HG02884 (cell line): ENCODE data around the gene RNF207.

Experiments
- ATAC-seq: cut with Tn5 transposase; IDR thresholded peaks from one replicate; pipeline ENCODE4 v1.9.1; 2021; ENCODE audit warnings: mild to moderate bottlenecking, moderate library complexity; ENCODE audit not compliant: unreplicated experiment

RNF207 gene

DNA sequence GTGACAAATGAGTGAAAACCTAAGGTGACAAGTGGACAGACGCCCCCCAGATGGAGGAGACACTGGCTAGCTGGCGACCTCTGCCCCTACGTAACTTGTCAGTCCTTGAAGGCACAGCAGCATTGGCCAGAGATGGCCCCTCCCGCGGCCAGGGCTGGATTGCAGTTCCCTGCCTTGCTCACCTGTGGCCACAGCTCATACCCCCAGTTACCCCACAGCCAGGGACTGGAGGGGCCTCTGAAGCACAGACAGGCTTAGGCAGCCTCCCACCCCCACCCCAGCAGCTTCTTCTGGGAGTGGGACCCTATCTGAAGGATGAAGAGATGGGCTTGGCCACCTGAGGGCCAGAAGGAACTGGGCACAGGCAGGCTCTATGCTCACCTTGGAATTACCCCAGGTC lies 41.7 kb downstream of the RNF207 start:
- ATAC-seq: no peak

GRCh38 chr1:6248161-6248776 lies 42.4 kb downstream of the RNF207 start:
- ATAC-seq: no peak

GRCh38 chr1:6248932-6249738 lies 43.2 kb downstream of the RNF207 start:
- no peak for ATAC-seq

DNA sequence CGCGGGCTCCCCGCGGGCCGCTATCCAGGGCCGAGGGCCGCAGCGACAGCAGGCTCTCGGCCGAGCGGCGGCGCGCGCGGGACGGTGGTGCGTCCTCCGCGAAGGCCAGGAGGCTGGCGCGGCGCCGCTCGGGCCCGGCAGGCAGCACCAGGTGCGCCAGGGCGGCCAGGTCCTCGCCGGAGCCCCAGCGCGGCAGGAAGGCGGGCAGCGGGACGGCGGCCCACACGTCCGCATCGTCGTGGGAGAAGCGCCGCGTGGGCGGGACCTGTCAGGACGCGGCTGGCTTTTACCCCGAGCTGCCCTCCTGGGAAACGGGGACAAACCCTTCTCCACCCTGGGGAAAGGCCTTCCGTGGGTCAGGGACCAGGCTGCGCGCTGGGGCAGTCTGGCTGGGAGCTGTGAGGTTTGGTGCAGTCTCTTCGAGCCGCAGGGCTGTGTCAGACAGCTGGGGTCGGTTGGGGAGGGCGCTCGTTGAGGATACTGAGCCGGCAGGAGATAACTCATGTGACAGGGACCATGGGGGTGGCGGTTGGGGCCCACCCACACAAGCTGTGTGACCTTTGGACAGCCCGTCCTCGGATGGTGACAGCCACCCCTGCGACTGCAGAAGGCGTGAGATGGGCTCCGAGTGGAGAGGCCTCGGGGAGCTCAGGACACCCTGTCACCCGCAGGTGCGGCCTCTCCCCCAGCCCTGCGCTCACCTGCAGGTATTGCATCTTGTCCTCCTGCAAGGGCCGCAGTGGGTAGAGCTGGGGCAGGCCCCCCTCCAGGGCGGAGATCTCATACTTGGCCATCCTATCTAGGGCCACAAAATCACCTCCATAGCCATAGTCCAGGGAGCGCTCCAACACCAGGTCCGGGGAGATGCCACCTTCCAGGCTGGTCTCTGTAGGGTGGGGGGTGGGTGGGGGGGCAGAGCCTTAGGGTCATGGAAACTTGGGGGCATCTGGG lies 44.1 kb downstream of the RNF207 start:
- no peak for ATAC-seq

DNA sequence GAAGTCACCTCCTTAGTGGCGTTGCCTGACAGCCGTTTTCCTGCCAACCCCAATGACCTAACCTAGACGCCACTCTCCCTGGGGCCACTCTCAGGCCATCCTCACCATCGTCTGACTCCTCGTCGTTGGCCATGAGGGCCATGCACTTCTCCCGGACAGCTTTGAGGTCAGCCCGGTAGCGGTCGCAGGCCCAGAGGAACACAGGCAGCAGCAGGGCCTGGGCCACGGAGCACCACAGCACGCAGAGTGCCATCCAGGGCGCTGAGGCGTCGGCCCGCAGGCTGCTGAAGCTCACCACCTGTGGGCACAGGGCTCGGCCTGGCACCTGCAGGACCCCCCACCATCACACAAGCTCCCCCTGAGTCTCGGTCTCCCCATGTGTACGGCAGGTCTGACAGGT lies 45.3 kb downstream of the RNF207 start:
- no peak for ATAC-seq

DNA sequence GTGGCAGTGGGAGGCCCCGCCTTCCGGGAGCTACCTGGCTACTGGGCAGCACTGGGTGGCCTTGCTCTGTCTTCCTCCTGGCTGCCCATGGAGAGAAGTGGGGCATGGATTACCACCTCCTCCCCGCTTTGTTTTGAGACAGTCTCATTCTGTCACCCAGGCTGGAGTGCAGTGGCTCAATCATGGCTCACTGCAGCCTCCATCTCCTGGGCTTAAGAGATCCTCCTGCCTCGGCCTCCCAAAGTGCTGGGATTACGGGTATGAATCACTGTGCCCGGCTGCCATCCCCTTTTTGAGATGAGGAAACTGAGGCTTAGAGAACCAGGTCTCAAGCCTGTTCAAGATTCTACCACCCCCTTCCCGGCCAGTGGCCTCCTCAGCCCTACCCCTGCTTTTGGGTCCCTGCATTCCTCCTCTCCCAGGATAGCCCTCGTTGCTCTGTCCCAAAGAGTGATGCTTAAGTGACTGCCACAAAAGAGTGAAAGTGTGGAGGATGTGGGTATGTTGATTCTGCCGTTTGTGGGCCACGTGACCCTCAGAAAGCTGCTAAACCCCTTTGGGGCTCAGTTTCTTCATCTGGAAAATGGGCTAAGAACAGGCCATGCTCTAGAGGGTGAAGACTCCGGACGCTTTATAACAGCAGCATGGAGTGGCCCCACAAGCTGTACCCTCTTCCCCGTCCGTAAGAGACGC lies 45.9 kb downstream of the RNF207 start:
- no peak for ATAC-seq

DNA sequence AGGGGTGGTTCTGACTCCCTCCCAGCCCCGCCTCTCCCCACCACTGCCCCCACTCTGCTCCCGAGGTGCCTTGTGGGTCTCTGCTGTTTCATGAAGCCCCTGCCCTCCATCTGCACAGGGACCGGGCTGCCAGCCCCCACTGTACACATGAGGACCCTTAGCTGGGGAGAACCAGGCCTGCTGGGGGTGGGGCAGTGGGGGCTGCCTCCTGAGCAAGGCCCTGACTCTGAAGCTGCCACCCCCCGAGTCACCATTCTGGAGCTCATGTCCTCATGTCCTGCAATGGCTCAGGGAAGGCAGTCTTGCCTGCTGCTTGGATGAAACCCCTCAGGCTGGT lies 46.4 kb downstream of the RNF207 start:
- no peak for ATAC-seq

DNA sequence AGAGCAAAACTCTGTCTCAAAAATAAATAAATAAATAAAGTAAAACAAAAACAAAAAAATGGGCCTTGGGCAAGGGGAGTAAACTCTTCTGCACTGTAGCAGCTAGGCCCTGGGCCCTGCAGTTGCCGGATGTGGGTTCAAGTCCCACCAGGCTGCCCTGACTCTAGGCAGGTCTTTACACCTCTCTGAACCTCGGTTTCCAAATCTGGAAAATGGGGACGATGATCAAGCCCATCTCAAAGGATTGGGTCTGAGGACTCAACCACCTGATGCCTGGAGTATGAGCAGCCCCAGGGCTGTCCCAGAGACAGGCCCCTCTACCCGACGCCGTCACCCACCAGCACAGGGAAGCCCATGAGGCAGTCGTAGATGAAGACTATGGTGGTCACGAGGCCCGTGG lies 47.5 kb downstream of the RNF207 start:
- no peak for ATAC-seq

- no peak for ATAC-seq
These were observed 48.8 kb downstream of the RNF207 start for GRCh38 chr1:6254691-6255090.

GRCh38 chr1:6256645-6257044 lies 50.7 kb downstream of the RNF207 start:
- ATAC-seq: no peak

GRCh38 chr1:6257541-6258069 lies 51.7 kb downstream of the RNF207 start:
- no peak for ATAC-seq

GRCh38 chr1:6258675-6259074 lies 52.8 kb downstream of the RNF207 start:
- ATAC-seq: no peak

GRCh38 chr1:6259491-6260362 lies 53.8 kb downstream of the RNF207 start:
- ATAC-seq: no peak

GRCh38 chr1:6260433-6260934 lies 54.6 kb downstream of the RNF207 start:
- ATAC-seq: no peak

DNA sequence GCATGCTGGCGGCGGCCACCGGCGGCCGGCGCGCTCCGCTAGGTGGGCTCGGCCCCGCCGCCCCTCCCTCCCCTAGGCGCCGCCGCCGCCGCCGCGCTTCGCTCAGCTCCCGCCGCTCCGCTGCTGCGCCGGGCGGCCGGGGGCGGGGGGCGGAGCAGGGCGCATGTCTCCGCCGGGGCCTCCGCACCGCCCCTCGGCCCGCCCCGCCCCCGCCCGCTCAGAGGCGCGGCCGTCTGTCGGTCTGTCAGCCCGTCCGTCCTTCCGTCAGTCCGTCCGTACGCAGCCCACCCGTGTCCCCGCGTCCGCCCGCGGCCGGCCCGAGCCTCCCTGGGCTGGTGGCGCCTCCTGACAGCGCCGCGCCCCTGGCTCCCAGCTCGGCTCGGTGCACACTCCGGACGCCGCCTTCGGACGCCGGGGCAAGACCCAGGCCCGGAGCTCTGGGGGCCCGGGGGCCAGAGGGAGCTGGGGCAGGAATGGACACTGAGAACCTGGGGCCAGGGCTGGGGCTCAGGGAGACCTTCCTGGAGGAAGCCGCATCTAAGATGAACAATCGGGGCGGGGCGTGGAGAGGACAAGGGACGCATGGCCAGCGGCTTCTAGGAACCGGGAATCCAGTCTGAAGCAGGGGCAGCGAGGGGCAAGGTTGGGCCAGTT lies 55.2 kb downstream of the RNF207 start, which contains the start of gene GPR153:
TSS of gene GPR153 (minus strand) at position 138 of the 654 bp plus-strand sequence. CDS start 6,193 bp downstream, outside the sequence.
- ATAC-seq: no peak

- no peak for ATAC-seq
These were observed 55.7 kb downstream of the RNF207 start for GRCh38 chr1:6261615-6261995.

GRCh38 chr1:6262555-6263420 lies 56.9 kb downstream of the RNF207 start:
- ATAC-seq: no peak

DNA sequence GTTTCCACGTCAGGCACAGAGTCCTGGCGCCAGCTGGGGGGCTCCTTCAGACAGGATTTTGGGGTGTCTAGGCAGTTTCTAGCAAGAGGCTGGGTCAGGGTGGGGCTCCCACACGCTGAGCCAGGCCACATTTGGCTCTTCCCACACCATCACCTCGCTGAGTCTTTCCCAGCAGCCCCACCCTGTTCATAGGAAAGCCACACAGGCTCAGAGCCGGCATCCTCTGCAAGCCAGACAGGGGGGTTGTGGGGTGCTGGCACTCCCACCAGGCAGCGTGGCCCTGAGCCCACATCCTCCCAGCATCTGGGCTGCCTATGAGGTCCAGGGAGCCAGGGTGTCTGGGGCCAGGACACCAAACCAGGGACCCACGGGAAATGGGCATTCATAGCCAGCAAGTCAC lies 57.8 kb downstream of the RNF207 start:
- ATAC-seq: no peak
